Measurements from ENCODE around the gene PCK2.

Gene PCK2

GRCh38 chr14:24123424-24124417 is 29.6 kb downstream of the PCK2 start:
- no peak overlapping the region for H3K4me3 ChIP-seq (ENCODE audit: low read length)
- no peaks in the 10 kb centered on the region for H3K27me3 ChIP-seq (ENCODE audit: control insufficient read depth, insufficient read depth, low read length)
- no peak overlapping the region for H3K27ac ChIP-seq (ENCODE audit: low read depth, low read length)
- H3K4me1 ChIP-seq (ENCODE audit: control insufficient read depth, insufficient read depth, low read length) = no peaks in the 10 kb centered on the region
- H3K36me3 ChIP-seq (ENCODE audit: control insufficient read depth, insufficient read depth, low read length) = peaks cover 24% of the 10 kb centered on the region
- no peak overlapping the region for H3K9ac ChIP-seq (ENCODE audit: low read length)

GRCh38 chr14:24126939-24127338 is 32.8 kb downstream of the PCK2 start:
- H3K27ac ChIP-seq (ENCODE audit: low read depth, low read length) = no peak overlapping the region
- H3K27me3 ChIP-seq (ENCODE audit: control insufficient read depth, insufficient read depth, low read length) = no peaks in the 10 kb centered on the region
- H3K4me1 ChIP-seq (ENCODE audit: control insufficient read depth, insufficient read depth, low read length) = no peaks in the 10 kb centered on the region
- no peak overlapping the region for H3K9ac ChIP-seq (ENCODE audit: low read length)
- no peak overlapping the region for H3K4me3 ChIP-seq (ENCODE audit: low read length)
- peaks cover 11% of the 10 kb centered on the region for H3K36me3 ChIP-seq (ENCODE audit: control insufficient read depth, insufficient read depth, low read length)

- no peak overlapping the region for H3K4me3 ChIP-seq (ENCODE audit: low read length)
- H3K36me3 ChIP-seq (ENCODE audit: control insufficient read depth, insufficient read depth, low read length) = peaks cover 8% of the 10 kb centered on the region
- H3K9ac ChIP-seq (ENCODE audit: low read length) = no peak overlapping the region
- H3K27ac ChIP-seq (ENCODE audit: low read depth, low read length) = no peak overlapping the region
- no peaks in the 10 kb centered on the region for H3K4me1 ChIP-seq (ENCODE audit: control insufficient read depth, insufficient read depth, low read length)
- no peaks in the 10 kb centered on the region for H3K27me3 ChIP-seq (ENCODE audit: control insufficient read depth, insufficient read depth, low read length)
These were observed 33.6 kb downstream of the PCK2 start for GRCh38 chr14:24127673-24128072.

DNA sequence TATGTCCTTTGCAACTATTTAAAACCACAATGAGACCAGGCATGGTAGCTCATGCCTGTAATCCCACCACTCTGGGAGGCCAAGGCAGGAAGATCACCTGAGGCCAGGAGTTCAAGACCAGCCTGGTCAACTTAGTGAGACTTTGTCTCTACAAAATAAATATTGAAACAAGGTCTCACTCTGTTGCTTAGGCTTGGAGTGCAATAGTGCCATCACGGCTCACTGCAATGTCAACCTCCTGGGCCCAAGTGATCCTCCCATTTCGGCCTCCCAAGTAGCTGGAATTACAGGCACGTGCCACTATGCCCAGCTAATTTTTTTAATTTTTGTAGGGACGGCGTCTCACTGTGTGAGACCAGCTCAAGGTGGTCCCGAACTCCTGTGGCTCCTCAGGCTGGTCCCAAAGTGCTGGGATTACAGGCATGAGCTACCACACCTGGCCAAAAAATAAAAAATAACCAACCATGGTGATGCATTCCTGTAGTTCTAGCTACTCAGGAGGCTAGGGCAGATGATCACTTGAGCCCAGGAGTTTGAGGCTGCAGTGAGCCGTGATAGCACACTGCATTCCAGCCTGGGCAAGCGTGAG is 35.4 kb downstream of the PCK2 start:
- no peaks in the 10 kb centered on the region for H3K4me1 ChIP-seq (ENCODE audit: control insufficient read depth, insufficient read depth, low read length)
- no peak overlapping the region for H3K4me3 ChIP-seq (ENCODE audit: low read length)
- peaks cover 2% of the 10 kb centered on the region for H3K36me3 ChIP-seq (ENCODE audit: control insufficient read depth, insufficient read depth, low read length)
- no peak overlapping the region for H3K27ac ChIP-seq (ENCODE audit: low read depth, low read length)
- no peak overlapping the region for H3K9ac ChIP-seq (ENCODE audit: low read length)
- no peaks in the 10 kb centered on the region for H3K27me3 ChIP-seq (ENCODE audit: control insufficient read depth, insufficient read depth, low read length)

GRCh38 chr14:24130380-24130716 is 36.2 kb downstream of the PCK2 start, which contains the start of gene FITM1:
Gene FITM1, plus strand, starts transcription at chr14:24130659. Its CDS starts 905 bp downstream, at chr14:24131564.
- Histone ChIP-seq H3K4me3 (ENCODE audit: low read length) (no peak within 1 kb of the TSS), H3K27me3 (ENCODE audit: control insufficient read depth, insufficient read depth, low read length) (no peaks in the 10 kb centered on the region), H3K27ac (ENCODE audit: low read depth, low read length) (no peak within 1 kb of the TSS), H3K4me1 (ENCODE audit: control insufficient read depth, insufficient read depth, low read length) (peaks cover under 1% of the 10 kb centered on the region), H3K36me3 (ENCODE audit: control insufficient read depth, insufficient read depth, low read length) (peaks cover 2% of the 10 kb centered on the region), H3K9ac (ENCODE audit: low read length) (no peak within 1 kb of the TSS)

GRCh38 chr14:24130717-24131548 is 36.8 kb downstream of the PCK2 start:
- no peak overlapping the region for H3K4me3 ChIP-seq (ENCODE audit: low read length)
- H3K9ac ChIP-seq (ENCODE audit: low read length) = no peak overlapping the region
- H3K4me1 ChIP-seq (ENCODE audit: control insufficient read depth, insufficient read depth, low read length) = peaks cover 3% of the 10 kb centered on the region
- no peaks in the 10 kb centered on the region for H3K27me3 ChIP-seq (ENCODE audit: control insufficient read depth, insufficient read depth, low read length)
- no peak overlapping the region for H3K27ac ChIP-seq (ENCODE audit: low read depth, low read length)
- H3K36me3 ChIP-seq (ENCODE audit: control insufficient read depth, insufficient read depth, low read length) = peaks cover 2% of the 10 kb centered on the region

DNA sequence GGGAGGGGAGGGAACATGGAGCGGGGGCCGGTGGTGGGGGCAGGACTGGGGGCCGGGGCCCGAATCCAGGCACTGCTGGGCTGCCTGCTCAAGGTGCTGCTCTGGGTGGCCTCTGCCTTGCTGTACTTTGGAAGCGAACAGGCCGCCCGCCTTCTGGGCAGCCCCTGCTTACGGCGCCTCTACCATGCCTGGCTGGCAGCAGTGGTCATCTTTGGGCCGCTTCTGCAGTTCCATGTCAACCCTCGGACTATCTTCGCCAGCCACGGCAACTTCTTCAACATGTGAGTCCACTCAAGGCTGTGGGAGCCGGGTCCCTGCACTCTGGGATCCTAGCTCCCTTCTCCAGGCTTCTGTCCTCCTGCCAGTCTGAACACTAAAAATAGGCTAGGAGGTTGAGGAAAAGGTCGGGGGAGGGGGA is 37.4 kb downstream of the PCK2 start:
- no peak overlapping the region for H3K9ac ChIP-seq (ENCODE audit: low read length)
- H3K4me1 ChIP-seq (ENCODE audit: control insufficient read depth, insufficient read depth, low read length) = peaks cover 4% of the 10 kb centered on the region
- peaks cover 2% of the 10 kb centered on the region for H3K36me3 ChIP-seq (ENCODE audit: control insufficient read depth, insufficient read depth, low read length)
- H3K27me3 ChIP-seq (ENCODE audit: control insufficient read depth, insufficient read depth, low read length) = no peaks in the 10 kb centered on the region
- no peak overlapping the region for H3K27ac ChIP-seq (ENCODE audit: low read depth, low read length)
- no peak overlapping the region for H3K4me3 ChIP-seq (ENCODE audit: low read length)

- H3K4me1 ChIP-seq (ENCODE audit: control insufficient read depth, insufficient read depth, low read length) = peaks cover 10% of the 10 kb centered on the region
- H3K27me3 ChIP-seq (ENCODE audit: control insufficient read depth, insufficient read depth, low read length) = no peaks in the 10 kb centered on the region
- peaks cover 2% of the 10 kb centered on the region for H3K36me3 ChIP-seq (ENCODE audit: control insufficient read depth, insufficient read depth, low read length)
- H3K4me3 ChIP-seq (ENCODE audit: low read length) = no peak overlapping the region
- no peak overlapping the region for H3K9ac ChIP-seq (ENCODE audit: low read length)
- no peak overlapping the region for H3K27ac ChIP-seq (ENCODE audit: low read depth, low read length)
These were observed 38.1 kb downstream of the PCK2 start for GRCh38 chr14:24132061-24132685.

DNA sequence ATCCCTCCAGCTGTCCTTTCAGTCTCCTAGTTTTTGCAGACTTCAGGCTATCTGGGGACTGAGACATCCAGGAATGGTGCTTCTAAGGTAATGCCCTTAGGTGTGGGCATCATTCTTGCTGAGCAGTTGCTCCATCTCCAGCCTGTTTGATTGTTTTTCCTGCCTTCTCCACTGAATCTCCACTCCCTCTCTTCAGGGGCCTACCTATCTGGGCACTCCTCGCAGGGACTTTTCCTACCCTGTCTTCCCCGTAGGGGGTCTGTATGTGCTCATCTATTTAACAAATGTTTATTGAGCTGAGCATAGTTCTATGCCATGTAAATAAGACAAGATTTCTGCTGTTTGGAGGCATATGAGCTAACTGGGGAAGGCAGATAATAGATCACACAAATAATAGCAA is 38.9 kb downstream of the PCK2 start:
- Histone ChIP-seq H3K4me3 (ENCODE audit: low read length) (no peak overlapping the region), H3K4me1 (ENCODE audit: control insufficient read depth, insufficient read depth, low read length) (peaks cover 10% of the 10 kb centered on the region), H3K27ac (ENCODE audit: low read depth, low read length) (no peak overlapping the region), H3K9ac (ENCODE audit: low read length) (no peak overlapping the region), H3K36me3 (ENCODE audit: control insufficient read depth, insufficient read depth, low read length) (peaks cover 8% of the 10 kb centered on the region), H3K27me3 (ENCODE audit: control insufficient read depth, insufficient read depth, low read length) (no peaks in the 10 kb centered on the region)

GRCh38 chr14:24133735-24134134 is 39.6 kb downstream of the PCK2 start:
- Histone ChIP-seq H3K27me3 (ENCODE audit: control insufficient read depth, insufficient read depth, low read length) (no peaks in the 10 kb centered on the region), H3K27ac (ENCODE audit: low read depth, low read length) (no peak overlapping the region), H3K9ac (ENCODE audit: low read length) (no peak overlapping the region), H3K4me1 (ENCODE audit: control insufficient read depth, insufficient read depth, low read length) (peaks cover 10% of the 10 kb centered on the region), H3K4me3 (ENCODE audit: low read length) (no peak overlapping the region), H3K36me3 (ENCODE audit: control insufficient read depth, insufficient read depth, low read length) (peaks cover 12% of the 10 kb centered on the region)

DNA sequence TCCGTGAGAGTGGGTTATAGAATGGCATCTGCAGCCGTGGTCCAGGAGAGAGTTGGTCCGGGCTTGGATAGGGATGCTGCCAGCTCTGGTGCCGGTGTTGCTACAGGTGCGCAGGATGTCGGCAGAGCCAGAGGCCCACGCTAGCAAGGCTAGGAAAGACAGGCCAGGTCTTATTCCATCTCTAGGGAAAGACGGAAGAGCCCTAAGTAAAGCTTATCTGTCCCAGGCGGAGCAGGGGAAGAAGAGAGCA is 41.4 kb downstream of the PCK2 start:
- H3K9ac ChIP-seq (ENCODE audit: low read length) = peak overlapping the region; percentile 61
- H3K36me3 ChIP-seq (ENCODE audit: control insufficient read depth, insufficient read depth, low read length) = peaks cover 15% of the 10 kb centered on the region
- peak overlapping the region; percentile 77 for H3K4me3 ChIP-seq (ENCODE audit: low read length)
- H3K4me1 ChIP-seq (ENCODE audit: control insufficient read depth, insufficient read depth, low read length) = peaks cover 10% of the 10 kb centered on the region
- peak overlapping the region; percentile 59 for H3K27ac ChIP-seq (ENCODE audit: low read depth, low read length)
- H3K27me3 ChIP-seq (ENCODE audit: control insufficient read depth, insufficient read depth, low read length) = no peaks in the 10 kb centered on the region
